Measurements from ENCODE around the gene TMPRSS2. TPM values are rescaled to one million over a fixed set of nuclear protein-coding genes. Genes with fewer than 3 reads are reported as not detected.

The TMPRSS2 gene
- 1.1 and 5.1 TPM in 2 replicates for total RNA-seq

GRCh38 chr21:41507521-41508414 lies at the start of gene TMPRSS2:
TMPRSS2 (minus strand) TSS chr21:41508158; CDS start chr21:41498133, 10,025 bp downstream.

GRCh38 chr21:41425954-41426675 lies 81.8 kb downstream of the TMPRSS2 start, which contains the start of gene MX1:
MX1 (plus strand) TSS chr21:41426239; CDS start chr21:41432071, 5,832 bp downstream.

Other genes with a start within 250 kb of the TMPRSS2 start
- gene FAM3B, start 191.4 kb downstream of the TMPRSS2 start, total RNA-seq = 0.72 TPM in 1 of 2 replicates, not detected in the other
- gene MX2, start 146.1 kb downstream of the TMPRSS2 start, total RNA-seq = 0.21 and 0.24 TPM in 2 replicates
- gene MX1, start 81.9 kb downstream of the TMPRSS2 start, total RNA-seq = 1.7 and 16.1 TPM in 2 replicates

Data from tracheal epithelial cell (primary cell).